GM12878 (cell line): Measurements from ENCODE around the gene TULP4. TPM values are rescaled to one million over a fixed set of nuclear protein-coding genes. Genes with fewer than 3 reads are reported as not detected.
A peak's percentile ranks its signal among the peaks of the same experiment; 100 is the strongest.

Experiments used
- ATF2 ChIP-seq: IDR thresholded peaks from 2 replicates; pipeline ENCODE4 v1.6.1; 2012; ENCODE audit warnings: low read length, inconsistent platforms
- CHD4 ChIP-seq: fragments of 200-600 bp; sonication (generic); IDR thresholded peaks from 2 replicates; pipeline ENCODE4 v1.6.1; 2016; ENCODE audit warnings: mild to moderate bottlenecking
- EP300 ChIP-seq, 2 experiments: fragments of 150-350 bp in 1 of 2; IDR thresholded peaks; 2 replicates each; pipeline ENCODE4 v1.6.1; 2011 to 2012; ENCODE audit warnings: low read depth in 2 of 2, low read length in 2 of 2, borderline replicate concordance in 1 of 2, improper control_type of control experiment in 1 of 2, inconsistent platforms in 1 of 2; ENCODE audit not compliant: control insufficient read depth in 1 of 2
- FOXM1 ChIP-seq: IDR thresholded peaks from 2 replicates; pipeline ENCODE4 v1.6.1; 2012; ENCODE audit warnings: low read depth, mild to moderate bottlenecking, inconsistent platforms, low read length, moderate library complexity
- HDGF ChIP-seq: fragments of 450-650 bp; IDR thresholded peaks from 2 replicates; pipeline ENCODE4 v1.6.1; 2016; ENCODE audit warnings: antibody characterized with exemption
- NFYA ChIP-seq: IDR thresholded peaks from 2 replicates; pipeline ENCODE4 v1.6.1; 2011; ENCODE audit warnings: low read depth, mild to moderate bottlenecking, low read length, improper control_type of control experiment, borderline replicate concordance
- NKRF ChIP-seq: fragments of 450-650 bp; conservative IDR thresholded peaks from 2 replicates; pipeline ENCODE4 v1.6.1; 2017; ENCODE audit warnings: mild to moderate bottlenecking, moderate library complexity
- RCOR1 ChIP-seq: conservative IDR thresholded peaks from 2 replicates; pipeline ENCODE4 v1.6.1; 2012; ENCODE audit warnings: low read depth, low read length, improper control_type of control experiment
- SMAD1 ChIP-seq: fragments of 450-650 bp; IDR thresholded peaks from 2 replicates; pipeline ENCODE4 v1.6.1; 2018; ENCODE audit warnings: mild to moderate bottlenecking, low read depth; ENCODE audit not compliant: partially characterized antibody
- ZBTB33 ChIP-seq: fragments of 450-650 bp; IDR thresholded peaks from 2 replicates; pipeline ENCODE4 v1.6.1; 2017; ENCODE audit warnings: mild to moderate bottlenecking
- ZNF592 ChIP-seq: fragments of 450-650 bp; IDR thresholded peaks from 2 replicates; pipeline ENCODE4 v1.6.1; 2017; ENCODE audit warnings: mild to moderate bottlenecking, moderate library complexity
- ZNF687 ChIP-seq: fragments of 450-650 bp; IDR thresholded peaks from 2 replicates; pipeline ENCODE4 v1.6.1; 2017; ENCODE audit warnings: mild to moderate bottlenecking, moderate library complexity
- polyA plus RNA-seq, 11 experiments: library from polyadenylated mRNA; depleted of rRNA in 4 of 11; unstranded in 6 of 11; stranded (reverse) in 5 of 11; fragments of >200 nt; fragmentation: Nextera tagmentation in 4 of 11; fragmentation: Illumina TruSeq in 1 of 11; extraction: Ambion mirVana in 4 of 11; extraction: Trizol in 1 of 11; gene quantifications; 1 replicate in 1 of 11; 2 replicates in 10 of 11; pipeline versions ENCODE4 v1.2.1 to v1.2.3, GENCODE V29; 2011 to 2016; ENCODE audit warnings: inconsistent platforms in 2 of 11, missing spikeins in 2 of 11, low read depth in 1 of 11
- total RNA-seq, 4 experiments: library from RNA; depleted of rRNA in 3 of 4; stranded (reverse); fragments of >200 nt in 3 of 4; fragmentation: Illumina TruSeq in 1 of 4; extraction: Trizol in 1 of 4; gene quantifications; 2 replicates each; pipeline versions ENCODE4 v1.2.1 to v1.2.3, GENCODE V29; 2013 to 2021

The TULP4 gene
- total and polyA plus RNA-seq, 10 of the 15 experiments (the other 5 are each of a cell fraction or from before 2014, with no cell fraction given) = 0.73 to 31.8 (median 14.0) TPM

GRCh38 chr6:158518191-158519127 is 206.2 kb downstream of the TULP4 start (continued):
- TF ChIP-seq NKRF (no peak), FOXM1 (0 out of 2 replicates have a peak, but pooled peaks have one; percentile 2), ZNF687 (peak; percentile 81; the same call in 1 of the 2 replicates), HDGF (no peak), NFYA (no peak), EP300 (IDR thresholded peaks at IDR 0.05; ENCODE audit: borderline replicate concordance in 1 of 2, control insufficient read depth in 1 of 2, low read depth in 2 of 2, low read length in 2 of 2) (0 out of 4 replicates have a peak, but pooled peaks of 1 of the 2 experiments have one; percentile 13), ZBTB33 (no peak), CHD4 (no peak), ATF2 (no peak; the same call in 1 of the 2 replicates), SMAD1 (no peak), ZNF592 (no peak), RCOR1 (peak; percentile 68; the same call in 1 of the 2 replicates)
